ENCODE data around the gene FCER1G. TPM values are rescaled to one million over a fixed set of nuclear protein-coding genes. Genes with fewer than 3 reads are reported as not detected.
A peak's percentile ranks its signal among the peaks of the same experiment; 100 is the strongest.

Gene FCER1G
- total RNA-seq, 2 experiments from 2014 or later: 0.99 to 2.0 TPM

DNA sequence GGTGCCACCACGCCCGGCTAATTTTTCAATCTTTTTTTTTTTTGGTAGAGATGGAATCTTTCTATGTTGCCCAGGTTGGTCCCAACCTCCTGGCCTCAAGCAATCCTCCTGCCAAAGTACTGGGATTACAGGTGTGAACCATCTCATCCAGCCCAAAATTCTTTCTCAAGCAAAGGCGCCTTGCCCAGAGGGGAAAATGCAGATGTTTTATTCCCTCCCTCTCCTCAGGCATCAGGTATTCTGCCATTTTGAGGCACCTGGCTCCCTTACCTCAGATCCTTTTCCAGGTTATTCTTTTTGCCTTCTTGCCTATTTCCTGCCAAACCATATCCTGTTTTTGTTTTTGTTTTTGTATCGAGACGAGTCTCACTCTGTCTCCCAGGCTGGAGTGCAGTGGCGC lies 26.7 kb upstream of the FCER1G start:
- intact Hi-C loops (cut with micrococcal nuclease): no loop called here

GRCh38 chr1:161189036-161189435 lies 26.1 kb upstream of the FCER1G start:
- intact Hi-C loops (cut with micrococcal nuclease): no loop called here
- POLR2A ChIA-PET: no interaction called here

More for the DNA sequence above, 26.7 kb upstream of the FCER1G start:
- no peak for DNase-seq
- peak overlapping the region; percentile 59 for H3K27ac Mint-ChIP-seq
- ChIA-PET POLR2A (no interaction called here), CTCF (interaction anchor here (0.6 to 3.6 kb wide), 2 partner anchors 37 to 193 kb away, joined by 4 to 17 read pairs; partner anchors contain the start of gene TOMM40L)
- no peak overlapping the region for H3K4me3 Mint-ChIP-seq
- H3K4me1 Mint-ChIP-seq (ENCODE audit: low read depth): peaks cover 65% of the 10 kb centered on the region
- no peaks in the 10 kb centered on the region for H3K36me3 Mint-ChIP-seq
- H3K9me3 Mint-ChIP-seq: no peaks in the 10 kb centered on the region
- H3K27me3 Mint-ChIP-seq: no peaks in the 10 kb centered on the region

GRCh38 chr1:161190962-161191521 lies 24.1 kb upstream of the FCER1G start:
- intact Hi-C loops (cut with micrococcal nuclease): no loop called here
- CTCF ChIA-PET: interaction anchor here (0.7 to 5.0 kb wide), 14 partner anchors 9 to 211 kb away, joined by 3 to 69 read pairs (median 8); partner anchors contain the start of genes APOA2, NDUFS2, PPOX and TOMM40L

More at GRCh38 chr1:161189036-161189435, 26.1 kb upstream of the FCER1G start:
- Mint-ChIP-seq H3K4me1 (ENCODE audit: low read depth) (peaks cover 59% of the 10 kb centered on the region), H3K36me3 (no peaks in the 10 kb centered on the region), H3K27me3 (no peaks in the 10 kb centered on the region), H3K4me3 (no peak overlapping the region), H3K27ac (no peak overlapping the region), H3K9me3 (no peaks in the 10 kb centered on the region)
- no peak for DNase-seq
- CTCF ChIA-PET: no interaction called here

DNA sequence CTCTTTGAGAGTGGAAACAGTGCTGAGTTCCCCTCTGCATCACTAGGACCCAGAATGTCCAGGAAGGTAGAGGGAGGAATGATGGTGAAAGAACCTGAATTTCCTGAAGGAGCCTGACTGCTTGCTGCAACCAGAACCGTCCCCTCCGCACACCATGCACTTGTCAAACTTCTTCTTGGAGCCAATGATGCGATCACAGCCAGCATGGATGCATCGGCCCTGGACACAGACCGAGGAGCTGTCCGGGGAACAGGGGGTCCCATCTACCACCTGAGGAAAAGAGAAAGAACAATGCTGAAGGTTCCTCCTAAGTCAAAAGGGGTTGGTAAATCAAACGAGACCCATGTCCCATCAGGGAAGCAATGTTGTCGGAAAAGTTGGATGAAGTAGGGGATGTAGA lies 23.1 kb upstream of the FCER1G start:
- no peaks in the 10 kb centered on the region for H3K9me3 Mint-ChIP-seq
- H3K36me3 Mint-ChIP-seq: no peaks in the 10 kb centered on the region
- CTCF ChIA-PET: interaction anchor here (0.7 to 5.0 kb wide), 20 partner anchors 10 to 210 kb away, joined by 3 to 69 read pairs (median 7); partner anchors contain the start of genes APOA2, B4GALT3, CFAP126 and NDUFS2
- no peak overlapping the region for H3K27ac Mint-ChIP-seq
- DNase-seq: no peak
- POLR2A ChIA-PET: interaction anchor here (1.5 to 2.0 kb wide), 3 partner anchors 10 to 26 kb away, joined by 4 to 8 read pairs (median 8); partner anchors contain the start of genes NDUFS2 and PPOX
- intact Hi-C loops (cut with micrococcal nuclease): loop anchor here (1.0 kb wide), 1 partner anchor 33 kb away; no protein-coding TSS in a partner anchor
- no peak overlapping the region for H3K4me3 Mint-ChIP-seq
- no peaks in the 10 kb centered on the region for H3K27me3 Mint-ChIP-seq
- peaks cover 37% of the 10 kb centered on the region for H3K4me1 Mint-ChIP-seq (ENCODE audit: low read depth)

More at GRCh38 chr1:161190962-161191521, 24.1 kb upstream of the FCER1G start:
- POLR2A ChIA-PET: interaction anchor here (0.7 to 2.0 kb wide), 3 partner anchors 9 to 66 kb away, joined by 3 to 8 read pairs (median 4); partner anchors contain the start of gene PPOX
- H3K4me1 Mint-ChIP-seq (ENCODE audit: low read depth): peaks cover 47% of the 10 kb centered on the region
- no peaks in the 10 kb centered on the region for H3K27me3 Mint-ChIP-seq
- DNase-seq: no peak
- no peak overlapping the region for H3K4me3 Mint-ChIP-seq
- no peaks in the 10 kb centered on the region for H3K9me3 Mint-ChIP-seq
- H3K27ac Mint-ChIP-seq: no peak overlapping the region
- no peaks in the 10 kb centered on the region for H3K36me3 Mint-ChIP-seq

GRCh38 chr1:161192476-161193465 lies 22.3 kb upstream of the FCER1G start:
- no peaks in the 10 kb centered on the region for H3K9me3 Mint-ChIP-seq
- intact Hi-C loops (cut with micrococcal nuclease): loop anchor here (1.0 kb wide), 1 partner anchor 33 kb away; no protein-coding TSS in a partner anchor
- H3K27ac Mint-ChIP-seq: peak overlapping the region; percentile 42
- ChIA-PET POLR2A (interaction anchor here (1.5 to 2.0 kb wide), 3 partner anchors 9 to 27 kb away, joined by 4 to 8 read pairs (median 8); partner anchors contain the start of genes NDUFS2 and PPOX), CTCF (interaction anchor here (0.8 to 5.0 kb wide), 21 partner anchors 10 to 194 kb away, joined by 3 to 69 read pairs (median 7); partner anchors contain the start of genes B4GALT3, CFAP126, NDUFS2 and PCP4L1)
- H3K27me3 Mint-ChIP-seq: no peaks in the 10 kb centered on the region
- peaks cover 29% of the 10 kb centered on the region for H3K4me1 Mint-ChIP-seq (ENCODE audit: low read depth)
- H3K4me3 Mint-ChIP-seq: no peak overlapping the region
- DNase-seq: peak; percentile 81
- H3K36me3 Mint-ChIP-seq: no peaks in the 10 kb centered on the region

DNA sequence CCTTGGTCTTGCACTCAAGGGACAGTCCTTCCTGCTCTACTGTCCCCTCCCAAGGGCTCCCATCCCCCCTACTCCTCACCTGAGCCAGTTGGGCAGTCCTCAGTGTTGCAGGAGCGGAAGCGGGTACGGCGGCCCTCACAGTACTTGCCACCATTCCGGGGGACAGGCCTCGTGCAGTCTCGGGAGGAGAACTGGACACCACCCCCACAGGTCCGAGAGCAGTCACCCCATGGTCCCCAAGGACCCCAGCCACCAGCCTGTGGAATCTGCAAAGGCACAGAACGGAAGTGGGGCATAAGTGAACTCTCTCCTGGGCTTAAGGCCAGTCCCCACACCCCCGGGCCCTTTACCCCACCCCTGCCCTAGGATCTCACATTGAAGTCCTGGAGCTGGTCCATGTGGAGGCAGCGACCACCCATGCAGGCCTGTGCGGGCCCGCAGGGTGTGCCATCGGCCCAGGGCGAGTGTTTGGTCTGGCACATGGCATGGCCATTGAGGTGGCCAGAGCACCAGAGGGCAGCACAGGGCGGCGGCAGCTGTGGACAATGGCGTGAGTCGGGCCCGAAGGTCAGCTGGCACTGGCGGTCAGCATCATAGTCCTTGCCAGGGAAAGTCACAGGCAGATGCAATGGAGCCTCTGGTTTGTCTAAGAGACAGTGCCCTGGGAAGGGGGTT lies 21.4 kb upstream of the FCER1G start:
- DNase-seq: no peak
- no peak overlapping the region for H3K4me3 Mint-ChIP-seq
- ChIA-PET CTCF (interaction anchor here (1.4 to 5.0 kb wide), 5 partner anchors 10 to 32 kb away, joined by 4 to 69 read pairs (median 7); partner anchors contain the start of genes B4GALT3, NDUFS2 and TOMM40L), POLR2A (interaction anchor here (2.0 kb wide), 1 partner anchor 8 kb away, joined by 8 read pairs; the partner anchor contains the start of gene NDUFS2)
- no peaks in the 10 kb centered on the region for H3K9me3 Mint-ChIP-seq
- peaks cover 25% of the 10 kb centered on the region for H3K4me1 Mint-ChIP-seq (ENCODE audit: low read depth)
- H3K27me3 Mint-ChIP-seq: no peaks in the 10 kb centered on the region
- H3K27ac Mint-ChIP-seq: peak overlapping the region; percentile 28
- no peaks in the 10 kb centered on the region for H3K36me3 Mint-ChIP-seq
- intact Hi-C loops (cut with micrococcal nuclease): no loop called here

DNA sequence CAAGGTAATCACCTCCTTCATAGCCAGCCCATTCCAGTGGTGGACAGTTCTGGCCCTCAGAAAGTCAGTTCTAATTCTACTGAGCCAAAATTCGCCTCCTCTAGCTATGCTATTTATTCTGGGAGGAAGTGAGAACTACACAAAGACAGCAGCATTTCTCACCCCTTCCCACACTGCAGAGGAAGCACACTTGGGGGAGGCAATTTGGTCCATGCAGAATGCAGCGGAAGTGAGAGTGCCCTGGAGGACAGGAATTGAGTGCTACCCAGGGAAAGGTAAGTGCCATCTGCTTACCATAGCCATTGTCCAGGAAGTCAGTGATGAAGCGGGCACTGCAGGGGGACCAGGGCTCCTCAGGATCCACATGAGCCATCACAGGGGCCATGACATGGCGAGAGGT lies 19.9 kb upstream of the FCER1G start:
- Mint-ChIP-seq H3K27me3 (no peaks in the 10 kb centered on the region), H3K9me3 (no peaks in the 10 kb centered on the region), H3K4me1 (ENCODE audit: low read depth) (peaks cover 27% of the 10 kb centered on the region), H3K4me3 (no peak overlapping the region), H3K27ac (peak overlapping the region; percentile 14), H3K36me3 (no peaks in the 10 kb centered on the region)
- POLR2A ChIA-PET: no interaction called here
- intact Hi-C loops (cut with micrococcal nuclease): no loop called here
- DNase-seq: no peak
- CTCF ChIA-PET: no interaction called here

GRCh38 chr1:161196111-161196510 lies 19.0 kb upstream of the FCER1G start:
- H3K9me3 Mint-ChIP-seq: no peaks in the 10 kb centered on the region
- ChIA-PET POLR2A (no interaction called here), CTCF (no interaction called here)
- H3K27me3 Mint-ChIP-seq: no peaks in the 10 kb centered on the region
- intact Hi-C loops (cut with micrococcal nuclease): no loop called here
- no peak overlapping the region for H3K27ac Mint-ChIP-seq
- no peaks in the 10 kb centered on the region for H3K36me3 Mint-ChIP-seq
- H3K4me1 Mint-ChIP-seq (ENCODE audit: low read depth): peaks cover 36% of the 10 kb centered on the region
- no peak overlapping the region for H3K4me3 Mint-ChIP-seq
- DNase-seq: no peak

DNA sequence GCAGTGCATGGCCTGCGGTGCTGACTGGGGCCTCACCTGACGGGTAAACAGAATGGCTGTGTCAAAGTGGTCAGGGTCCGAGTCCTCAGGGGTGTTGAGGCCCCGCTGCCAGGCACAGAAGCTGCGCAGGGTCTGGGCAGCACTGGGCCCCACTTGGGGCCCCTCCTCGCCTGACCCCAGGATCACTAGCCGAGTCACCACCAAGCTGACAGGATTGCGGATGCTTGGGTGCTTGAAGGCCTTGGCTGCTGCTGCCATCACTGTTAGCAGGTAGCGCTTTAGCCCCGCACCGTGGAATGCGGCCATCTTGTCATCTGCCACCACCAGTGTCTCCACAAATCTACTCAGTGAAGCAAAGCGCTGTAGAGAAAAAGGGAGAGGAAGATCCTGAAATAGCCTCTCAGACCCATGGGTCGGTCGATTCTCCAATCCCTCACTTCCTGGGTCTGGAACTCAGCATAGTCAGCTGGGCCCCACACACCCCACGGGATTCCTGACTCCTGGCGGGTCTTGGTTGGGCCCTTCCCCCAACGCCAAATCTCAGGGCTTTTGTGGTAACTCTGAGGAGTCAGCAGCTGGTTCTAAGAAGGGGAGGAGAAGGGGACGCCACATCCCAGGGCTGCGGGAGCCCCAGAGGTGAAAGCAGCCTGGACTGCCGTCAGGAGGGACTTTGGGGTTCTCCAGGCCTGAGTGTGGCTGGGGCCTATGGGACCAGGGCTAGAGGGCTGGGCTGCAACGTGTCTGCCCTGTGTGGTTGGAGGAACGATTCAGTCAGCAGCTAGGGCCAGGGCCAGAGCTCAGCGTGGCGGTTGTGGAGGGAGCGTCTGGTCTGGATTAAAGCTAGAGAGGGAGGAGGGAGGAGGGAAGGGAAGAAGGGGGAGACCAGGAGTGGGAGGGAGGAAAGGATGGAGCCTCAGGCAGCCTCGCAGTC lies 18.3 kb upstream of the FCER1G start:
- H3K4me3 Mint-ChIP-seq: no peak overlapping the region
- no peak for DNase-seq
- intact Hi-C loops (cut with micrococcal nuclease): no loop called here
- H3K4me1 Mint-ChIP-seq (ENCODE audit: low read depth): peaks cover 43% of the 10 kb centered on the region
- no peaks in the 10 kb centered on the region for H3K27me3 Mint-ChIP-seq
- no peaks in the 10 kb centered on the region for H3K36me3 Mint-ChIP-seq
- H3K27ac Mint-ChIP-seq: no peak overlapping the region
- ChIA-PET POLR2A (no interaction called here), CTCF (interaction anchor here (1.1 to 2.8 kb wide), 2 partner anchors 15 to 30 kb away, joined by 3 to 16 read pairs; partner anchors contain the start of gene TOMM40L)
- H3K9me3 Mint-ChIP-seq: no peaks in the 10 kb centered on the region

DNA sequence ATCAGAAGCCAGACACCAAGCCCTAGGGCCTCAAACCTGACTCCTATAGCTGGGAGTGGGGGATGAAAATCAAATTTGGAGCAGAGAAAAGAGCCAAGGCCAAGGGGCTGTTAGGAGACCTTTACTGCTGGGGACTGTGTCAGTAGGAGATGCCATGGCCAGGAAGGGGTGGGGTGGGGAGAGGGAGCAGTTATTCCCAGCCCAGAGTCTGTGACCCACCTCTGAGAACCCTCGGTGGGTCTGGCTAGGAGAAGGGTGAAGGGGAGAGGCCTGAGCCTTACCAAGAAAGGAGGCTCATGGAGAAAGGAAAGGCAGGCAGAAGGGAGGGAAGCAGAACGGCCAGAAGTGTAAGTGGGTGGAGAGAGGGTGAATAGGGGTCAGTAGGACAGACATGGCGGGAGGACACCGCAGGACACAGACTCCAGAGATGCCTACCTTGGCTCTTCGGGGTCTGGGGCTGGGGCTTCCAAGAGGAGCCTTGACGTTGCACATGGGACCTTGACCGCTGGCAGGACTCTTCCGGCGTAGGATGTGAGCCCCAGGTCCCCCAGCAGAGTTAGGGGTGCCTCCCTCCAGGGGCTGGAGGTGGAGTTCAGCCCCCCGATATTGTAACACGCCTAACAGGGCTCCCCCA lies 17.4 kb upstream of the FCER1G start:
- Mint-ChIP-seq H3K9me3 (no peaks in the 10 kb centered on the region), H3K27ac (peak overlapping the region; percentile 9), H3K4me1 (ENCODE audit: low read depth) (peaks cover 41% of the 10 kb centered on the region), H3K4me3 (no peak overlapping the region), H3K27me3 (no peaks in the 10 kb centered on the region), H3K36me3 (no peaks in the 10 kb centered on the region)
- CTCF ChIA-PET: interaction anchor here (1.1 to 2.8 kb wide), 2 partner anchors 16 to 29 kb away, joined by 3 to 16 read pairs; partner anchors contain the start of gene TOMM40L
- intact Hi-C loops (cut with micrococcal nuclease): no loop called here
- DNase-seq: no peak
- POLR2A ChIA-PET: no interaction called here

Data from activated CD4-positive, alpha-beta memory T cell treated with anti-CD3 and anti-CD28 coated beads for 36 hours (primary cell).